BJ (cell line): ENCODE results near the gene PLPP1. TPM values are rescaled to one million over a fixed set of nuclear protein-coding genes. Genes with fewer than 3 reads are reported as not detected.
A peak's percentile ranks its signal among the peaks of the same experiment; 100 is the strongest.

Source experiments
- CTCF ChIA-PET: fragments of 350-600 bp; formaldehyde crosslinking; extraction: SDS; loops from one replicate; lab custom pipeline; 2021; ENCODE audit warnings: antibody characterized with exemption, inconsistent platforms; lab: Yijun Ruan, JAX
- POLR2A ChIA-PET: fragments of 300-600 bp; sonication (Branson Sonifier 250); formaldehyde crosslinking; extraction: SDS; loops from one replicate; lab custom pipeline; 2021; ENCODE audit warnings: antibody characterized with exemption; lab: Charles Lee
- DNase-seq: peaks from one replicate; pipeline ENCODE4 v3.0.0-alpha.2; 2011; ENCODE audit warnings: low read depth
- H3K27me3 ChIP-seq: 2 replicates; pipeline ENCODE4 v1.6.0; 2011; ENCODE audit warnings: low read length; ENCODE audit not compliant: control insufficient read depth, insufficient read depth
- H3K36me3 ChIP-seq: 2 replicates; pipeline ENCODE4 v1.5.1; 2011; ENCODE audit warnings: low read length; ENCODE audit not compliant: control insufficient read depth, insufficient read depth
- H3K4me3 ChIP-seq: 2 replicates; pipeline ENCODE4 v1.5.1; 2011; ENCODE audit warnings: low read depth, mild to moderate bottlenecking, control low read depth, low read length
- CTCF ChIP-seq: IDR thresholded peaks from 2 replicates; pipeline ENCODE4 v1.5.1; 2011; ENCODE audit warnings: low read depth, mild to moderate bottlenecking, control low read depth, inconsistent platforms, low read length, moderate library complexity; ENCODE audit not compliant: insufficient read depth
- polyA plus RNA-seq: library from polyadenylated mRNA; depleted of rRNA; stranded (reverse); fragments of >200 nt; gene quantifications from 2 replicates; pipeline ENCODE4 v1.2.3, GENCODE V29; 2011

The PLPP1 gene
- polyA plus RNA-seq, 1 experiment, result 43.1 TPM

- ChIA-PET POLR2A (no interaction called here), CTCF (interaction anchor here (0.6 to 0.9 kb wide), 2 partner anchors 9 to 399 kb away, joined by 4 read pairs; no protein-coding TSS in a partner anchor)
- TF ChIP-seq CTCF, result no peak
- Histone ChIP-seq H3K27me3 (no peaks in the 10 kb centered on the region), H3K36me3 (no peaks in the 10 kb centered on the region), H3K4me3 (no peak overlapping the region)
- DNase-seq, result no peak
Measured at GRCh38 chr5:55570570-55570969, 35.8 kb upstream of the PLPP1 start.

GRCh38 chr5:55570026-55570425 lies 35.3 kb upstream of the PLPP1 start:
- no peak overlapping the region for H3K4me3 ChIP-seq
- no peaks in the 10 kb centered on the region for H3K36me3 ChIP-seq
- ChIA-PET CTCF (interaction anchor here (0.6 to 0.9 kb wide), 2 partner anchors 8 to 399 kb away, joined by 4 read pairs; no protein-coding TSS in a partner anchor), POLR2A (no interaction called here)
- TF ChIP-seq CTCF, result no peak
- no peaks in the 10 kb centered on the region for H3K27me3 ChIP-seq
- peak; percentile 19 for DNase-seq

- no peaks in the 10 kb centered on the region for H3K36me3 ChIP-seq
- no peaks in the 10 kb centered on the region for H3K27me3 ChIP-seq
- POLR2A ChIA-PET, result no interaction called here
- DNase-seq, result no peak
- H3K4me3 ChIP-seq, result no peak overlapping the region
- CTCF ChIA-PET, result no interaction called here
- TF ChIP-seq CTCF, result no peak
Measured at GRCh38 chr5:55569513-55569865, 34.7 kb upstream of the PLPP1 start.

- Histone ChIP-seq H3K27me3 (no peaks in the 10 kb centered on the region), H3K36me3 (no peaks in the 10 kb centered on the region), H3K4me3 (no peak overlapping the region)
- CTCF ChIA-PET, result no interaction called here
- no peak for DNase-seq
- no peak for TF ChIP-seq CTCF
- POLR2A ChIA-PET, result no interaction called here
Measured at GRCh38 chr5:55568654-55569512, 34.1 kb upstream of the PLPP1 start.

- no peaks in the 10 kb centered on the region for H3K27me3 ChIP-seq
- H3K4me3 ChIP-seq, result no peak overlapping the region
- DNase-seq, result no peak
- ChIA-PET POLR2A (no interaction called here), CTCF (interaction anchor here (0.7 kb wide), 1 partner anchor 126 kb away, joined by 3 read pairs; no protein-coding TSS in a partner anchor)
- no peak for TF ChIP-seq CTCF
- no peaks in the 10 kb centered on the region for H3K36me3 ChIP-seq
Measured at GRCh38 chr5:55564721-55565120, 30.0 kb upstream of the PLPP1 start.
